Mesenchymal stem cell (in vitro differentiated cells and primary cell): ENCODE data around the gene TNFRSF25.

ENCODE experiments used
- DNase-seq: peaks from one replicate; pipeline ENCODE4 v3.0.0-alpha.2; 2013
- H2AFZ ChIP-seq: one replicate; pipeline ENCODE4 v1.6.1; 2013; ENCODE audit warnings: low read depth, mild to moderate bottlenecking, control low read depth, inconsistent platforms, low read length, moderate library complexity
- H2AK5ac ChIP-seq: 2 replicates; pipeline ENCODE4 v1.6.1; 2013; ENCODE audit warnings: low read length, moderate library complexity, mild to moderate bottlenecking, inconsistent platforms; ENCODE audit not compliant: severe bottlenecking
- H2BK120ac ChIP-seq: one replicate; pipeline ENCODE4 v1.6.1; 2013; ENCODE audit warnings: low read depth, mild to moderate bottlenecking, inconsistent platforms, low read length, moderate library complexity
- H2BK12ac ChIP-seq, 2 experiments: one replicate each; pipeline ENCODE4 v1.6.1; 2013; ENCODE audit warnings: inconsistent platforms in 2 of 2, low read length in 2 of 2, mild to moderate bottlenecking in 2 of 2, moderate library complexity in 2 of 2, control low read depth in 1 of 2
- H2BK15ac ChIP-seq: one replicate; pipeline ENCODE4 v1.6.1; 2013; ENCODE audit warnings: mild to moderate bottlenecking, low read depth, inconsistent platforms; ENCODE audit not compliant: poor library complexity, severe bottlenecking
- H2BK5ac ChIP-seq: 2 replicates; pipeline ENCODE4 v1.6.1; 2013; ENCODE audit warnings: low read depth, mild to moderate bottlenecking, low read length, control low read depth, inconsistent platforms; ENCODE audit not compliant: poor library complexity, severe bottlenecking
- H3K14ac ChIP-seq, 2 experiments: one replicate each; pipeline ENCODE4 v1.6.1; 2013; ENCODE audit warnings: inconsistent platforms in 2 of 2, low read length in 2 of 2, control low read depth in 1 of 2, mild to moderate bottlenecking in 1 of 2, moderate library complexity in 1 of 2
- H3K18ac ChIP-seq, 2 experiments: one replicate each; pipeline ENCODE4 v1.6.1; 2013; ENCODE audit warnings: inconsistent platforms in 2 of 2, low read length in 2 of 2, control low read depth in 1 of 2, low read depth in 1 of 2, mild to moderate bottlenecking in 1 of 2
- H3K23ac ChIP-seq, 2 experiments: one replicate each; pipeline ENCODE4 v1.6.1; 2013; ENCODE audit warnings: inconsistent platforms in 2 of 2, low read length in 2 of 2, mild to moderate bottlenecking in 2 of 2, moderate library complexity in 2 of 2, control low read depth in 1 of 2
- H3K27ac ChIP-seq: 2 replicates; pipeline ENCODE4 v1.5.1; 2013; ENCODE audit warnings: mild to moderate bottlenecking, moderate library complexity, low read length, control low read depth, inconsistent platforms; ENCODE audit not compliant: poor library complexity, severe bottlenecking
- H3K27me3 ChIP-seq, 2 experiments: 2 replicates each; pipeline versions ENCODE4 v1.6.1 to v1.7.0; 2013; ENCODE audit warnings: low read length in 2 of 2, mild to moderate bottlenecking in 2 of 2, moderate library complexity in 2 of 2, control low read depth in 1 of 2, inconsistent platforms in 1 of 2; ENCODE audit not compliant: control insufficient read depth in 1 of 2, insufficient read depth in 1 of 2
- H3K36me3 ChIP-seq, 2 experiments: 2 replicates each; pipeline versions ENCODE4 v1.6.1 to v1.7.0; 2013; ENCODE audit warnings: low read length in 2 of 2, control low read depth in 1 of 2, inconsistent platforms in 1 of 2, low read depth in 1 of 2, mild to moderate bottlenecking in 1 of 2; ENCODE audit not compliant: insufficient read depth in 2 of 2, control insufficient read depth in 1 of 2
- H3K4ac ChIP-seq, 2 experiments: one replicate each; pipeline ENCODE4 v1.6.1; 2013; ENCODE audit warnings: inconsistent platforms in 2 of 2, low read length in 2 of 2, mild to moderate bottlenecking in 2 of 2, moderate library complexity in 2 of 2, control low read depth in 1 of 2, low read depth in 1 of 2
- H3K4me1 ChIP-seq: 2 replicates; pipeline ENCODE4 v1.6.1; 2013; ENCODE audit warnings: low read depth, low read length, control low read depth; ENCODE audit not compliant: control insufficient read depth, insufficient read depth
- H3K4me2 ChIP-seq: 2 replicates; pipeline ENCODE4 v1.6.1; 2013; ENCODE audit warnings: low read length, mild to moderate bottlenecking, inconsistent platforms; ENCODE audit not compliant: poor library complexity, severe bottlenecking
- H3K4me3 ChIP-seq, 2 experiments: 2 replicates each; pipeline versions ENCODE4 v1.5.1 to v1.7.0; 2013; ENCODE audit warnings: low read length in 2 of 2, mild to moderate bottlenecking in 2 of 2, control low read depth in 1 of 2, low read depth in 1 of 2; ENCODE audit not compliant: insufficient read depth in 1 of 2
- H3K79me1 ChIP-seq: replicated peaks from 2 replicates; pipeline ENCODE4 v1.6.1; 2013; ENCODE audit warnings: mild to moderate bottlenecking, control low read depth, low read length, inconsistent platforms; ENCODE audit not compliant: poor library complexity, severe bottlenecking
- H3K9ac ChIP-seq: 2 replicates; pipeline ENCODE4 v1.7.0; 2013; ENCODE audit warnings: mild to moderate bottlenecking, low read length, moderate library complexity
- H3K9me3 ChIP-seq: 2 replicates; pipeline ENCODE4 v1.7.0; 2013; ENCODE audit warnings: mild to moderate bottlenecking, low read length; ENCODE audit not compliant: control insufficient read depth
- H4K8ac ChIP-seq: one replicate; pipeline ENCODE4 v1.6.1; 2013; ENCODE audit warnings: inconsistent platforms, mild to moderate bottlenecking, low read length, moderate library complexity
- H4K91ac ChIP-seq: one replicate; pipeline ENCODE4 v1.6.1; 2013; ENCODE audit warnings: mild to moderate bottlenecking, low read length, inconsistent platforms
- WGBS: methylation state at CpG from one replicate; pipeline ENCODE4 v1.1.7; 2013; ENCODE audit warnings: mixed read lengths; 5-methylcytosine and 5-hydroxymethylcytosine counted together

Gene TNFRSF25

GRCh38 chr1:6462412-6463119 lies 3.4 kb downstream of the TNFRSF25 start:
- peaks cover 16 to 60% of the 10 kb centered on the region in 2 experiments for H3K36me3 ChIP-seq
- no peak overlapping the region for H4K8ac ChIP-seq
- H3K18ac ChIP-seq: no peak overlapping the region

GRCh38 chr1:6461538-6462411 lies 4.2 kb downstream of the TNFRSF25 start:
- H3K4me3 ChIP-seq: no peak overlapping the region
- no peaks in the 10 kb centered on the region for H3K9me3 ChIP-seq
- H2BK15ac ChIP-seq: no peak overlapping the region
- 96% methylated on average over 48 of the region's 48 CpGs for WGBS
- H2BK120ac ChIP-seq: no peak overlapping the region
- H3K36me3 ChIP-seq: peaks cover 16 to 52% of the 10 kb centered on the region in 2 experiments
- no peak overlapping the region for H3K23ac ChIP-seq
- no peak overlapping the region for H2AFZ ChIP-seq
- no peak overlapping the region for H3K18ac ChIP-seq
- H3K14ac ChIP-seq: no peak overlapping the region
- no peak overlapping the region for H2AK5ac ChIP-seq
- no peaks in the 10 kb centered on the region for H3K79me1 ChIP-seq
- H3K27ac ChIP-seq: no peak overlapping the region
- DNase-seq: no peak
- H3K4me1 ChIP-seq: peaks cover 5% of the 10 kb centered on the region
- no peak overlapping the region for H2BK12ac ChIP-seq
- H3K27me3 ChIP-seq: peaks cover 0 to 42% of the 10 kb centered on the region in 2 experiments
- no peak overlapping the region for H3K9ac ChIP-seq
- no peak overlapping the region for H3K4me2 ChIP-seq
- no peak overlapping the region for H4K8ac ChIP-seq
- H4K91ac ChIP-seq: no peak overlapping the region
- no peak overlapping the region for H3K4ac ChIP-seq
- H2BK5ac ChIP-seq: no peak overlapping the region

More at GRCh38 chr1:6462412-6463119, 3.4 kb downstream of the TNFRSF25 start:
- Histone ChIP-seq H3K9me3 (no peaks in the 10 kb centered on the region), H3K4me2 (no peak overlapping the region), H3K4ac (no peak overlapping the region), H4K91ac (peak overlapping the region; percentile 18), H3K23ac (no peak overlapping the region), H2BK12ac (peak overlapping the region in 1 of 2 experiments; percentile 17), H3K9ac (no peak overlapping the region), H3K4me3 (no peak overlapping the region), H2AFZ (no peak overlapping the region), H3K27me3 (peaks cover 0 to 37% of the 10 kb centered on the region in 2 experiments), H3K14ac (no peak overlapping the region), H3K27ac (no peak overlapping the region), H3K4me1 (peaks cover 5% of the 10 kb centered on the region), H2AK5ac (no peak overlapping the region), H2BK5ac (no peak overlapping the region), H3K79me1 (no peaks in the 10 kb centered on the region), H2BK15ac (no peak overlapping the region), H2BK120ac (no peak overlapping the region)
- WGBS: 94% methylated on average over 12 of the region's 13 CpGs
- DNase-seq: no peak

GRCh38 chr1:6461051-6461530 lies 4.9 kb downstream of the TNFRSF25 start:
- Histone ChIP-seq H3K14ac (no peak overlapping the region), H2AFZ (no peak overlapping the region), H4K8ac (no peak overlapping the region)

More at GRCh38 chr1:6461051-6461530, 4.9 kb downstream of the TNFRSF25 start:
- Histone ChIP-seq H2BK12ac (no peak overlapping the region), H3K27ac (no peak overlapping the region), H3K4me2 (no peak overlapping the region), H3K36me3 (peaks cover 16 to 46% of the 10 kb centered on the region in 2 experiments), H3K23ac (no peak overlapping the region), H3K4me1 (peaks cover 5% of the 10 kb centered on the region), H4K91ac (no peak overlapping the region), H3K9ac (peak overlapping the region; percentile 49), H3K4me3 (peak overlapping the region in 1 of 2 experiments; percentile 66), H3K9me3 (no peaks in the 10 kb centered on the region), H2BK120ac (no peak overlapping the region), H2AK5ac (no peak overlapping the region), H3K18ac (no peak overlapping the region), H3K4ac (no peak overlapping the region), H3K27me3 (peaks cover 0 to 45% of the 10 kb centered on the region in 2 experiments), H2BK5ac (no peak overlapping the region), H3K79me1 (no peaks in the 10 kb centered on the region), H2BK15ac (no peak overlapping the region)
- no peak for DNase-seq
- 95% methylated on average over 40 of the region's 40 CpGs for WGBS
